HepG2 (cell line): ENCODE data around the gene AURKA. TPM values are rescaled to one million over a fixed set of nuclear protein-coding genes. Genes with fewer than 3 reads are reported as not detected.

Experiments
- BHLHE40 ChIP-seq: IDR thresholded peaks from 2 replicates; pipeline ENCODE4 v1.6.1; 2011; ENCODE audit warnings: low read length, improper control_type of control experiment
- GATAD1 ChIP-seq: IDR thresholded peaks from 2 replicates; pipeline ENCODE4 v1.6.1; 2016; ENCODE audit warnings: missing genetic modification reagents, missing compliant biosample characterization
- HNRNPUL1 ChIP-seq: fragments of 200-400 bp; formaldehyde crosslinking; IDR thresholded peaks from 2 replicates; pipeline ENCODE4 v1.6.1; 2017; ENCODE audit warnings: low read depth, mild to moderate bottlenecking, low read length, moderate library complexity
- NR1H2 ChIP-seq: sonication (generic); formaldehyde crosslinking; IDR thresholded peaks from 2 replicates; pipeline ENCODE4 v1.8.1; 2022; ENCODE audit warnings: low read depth, missing genetic modification reagents, borderline replicate concordance
- TBP ChIP-seq: sonication (generic); formaldehyde crosslinking; IDR thresholded peaks from 2 replicates; pipeline ENCODE4 v1.5.0; 2020; ENCODE audit warnings: missing genetic modification reagents
- YY1 ChIP-seq: IDR thresholded peaks from 2 replicates; pipeline ENCODE4 v1.6.1; 2011; ENCODE audit warnings: low read length, low read depth, moderate library complexity, mild to moderate bottlenecking; ENCODE audit not compliant: insufficient read depth, insufficient replicate concordance
- ZNF589 ChIP-seq: sonication (generic); formaldehyde crosslinking; conservative IDR thresholded peaks from 2 replicates; pipeline ENCODE4 v1.8.0; 2022; ENCODE audit warnings: mild to moderate bottlenecking, moderate library complexity, missing genetic modification reagents
- ZZZ3 ChIP-seq: sonication (generic); formaldehyde crosslinking; IDR thresholded peaks from 2 replicates; pipeline ENCODE4 v1.4.0; 2020; ENCODE audit warnings: missing genetic modification reagents, mild to moderate bottlenecking, borderline replicate concordance
- polyA plus RNA-seq, 8 experiments: library from polyadenylated mRNA; depleted of rRNA in 3 of 8; stranded (reverse) in 7 of 8; unstranded in 1 of 8; fragments of >200 nt; fragmentation: Illumina TruSeq in 4 of 8; extraction: Trizol in 4 of 8; gene quantifications; 2 replicates each; pipeline versions ENCODE4 v1.2.1 to v1.2.3, GENCODE V29; 2011 to 2016; ENCODE audit warnings: low read depth in 4 of 8, missing spikeins in 1 of 8, mixed read lengths in 1 of 8; ENCODE audit not compliant: insufficient read depth in 1 of 8
- total RNA-seq, 5 experiments: library from RNA; depleted of rRNA; stranded (reverse); fragments of >200 nt; fragmentation: Illumina TruSeq; extraction: Trizol; gene quantifications; 2 replicates each; pipeline ENCODE4 v1.2.3, GENCODE V29; 2016; ENCODE audit warnings: low read depth in 1 of 5
- TF ChIP-seq, protein P1 (sequence below): sonication (generic); formaldehyde crosslinking; IDR thresholded peaks from 2 replicates; pipeline ENCODE4 v1.5.0; 2020; ENCODE audit warnings: missing genetic modification reagents
- TF ChIP-seq, protein P2 (sequence below): sonication (generic); formaldehyde crosslinking; conservative IDR thresholded peaks from 2 replicates; pipeline ENCODE4 v1.4.0; 2020; ENCODE audit warnings: mild to moderate bottlenecking, missing genetic modification reagents, moderate library complexity
- TF ChIP-seq, protein P3 (sequence below), 2 experiments: fragments of 450-650 bp in 1 of 2; sonication (generic) in 1 of 2; formaldehyde crosslinking in 1 of 2; IDR thresholded peaks; 2 replicates each; pipeline versions ENCODE4 v1.6.1 to v1.8.0; 2016 to 2022; ENCODE audit warnings: antibody characterized with exemption in 1 of 2, mild to moderate bottlenecking in 1 of 2, missing genetic modification reagents in 1 of 2

The AURKA gene
- total and polyA plus RNA-seq, 2 of the 13 experiments (the other 11 are each of a cell fraction or from before 2014, with no cell fraction given) = 96.4 to 224 TPM

DNA sequence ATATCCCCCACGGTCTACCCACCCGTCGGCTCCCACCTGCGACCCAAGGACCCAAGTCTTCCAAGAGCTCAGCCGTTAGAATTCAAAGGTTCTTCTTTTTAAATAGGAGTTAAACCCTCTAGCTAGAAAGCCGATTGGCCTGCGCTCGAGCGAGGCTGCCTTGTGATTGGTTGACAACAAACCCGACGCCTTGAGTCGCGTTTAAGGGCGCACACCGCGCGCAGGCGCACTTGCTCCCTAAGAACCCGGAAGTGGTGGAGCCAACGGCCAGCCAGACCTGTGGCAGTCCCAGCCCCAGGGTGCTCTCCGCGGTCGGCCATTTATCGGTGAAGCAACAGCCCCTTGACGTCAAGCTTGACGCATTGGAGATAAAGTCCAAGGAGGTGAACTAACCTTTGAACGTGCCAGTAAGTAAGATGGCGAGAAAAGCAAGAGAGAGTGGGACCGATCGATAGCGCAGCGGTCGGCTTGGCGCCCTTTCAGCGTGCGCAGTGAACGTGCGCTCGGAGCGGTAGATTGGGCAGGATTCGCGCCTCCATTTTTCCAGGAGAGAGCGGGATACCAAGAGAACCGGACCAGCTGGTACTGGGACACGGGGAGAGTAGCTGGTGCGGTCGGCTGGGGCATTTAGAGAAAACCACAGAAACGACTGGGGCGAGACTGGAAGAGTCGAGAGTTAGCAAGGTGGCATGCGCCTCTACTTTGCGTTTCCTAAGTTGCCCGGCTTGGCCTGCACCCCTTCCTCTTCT is at the start of gene AURKA, which contains the start of gene CSTF1 (continued):
- TF ChIP-seq NR1H2 (CRISPR knock-in tag) = peak; percentile 81; the same call in 1 of the 2 replicates
- TF ChIP-seq HNRNPUL1 = no peak
- peak; percentile 69 for TF ChIP-seq ZZZ3 (CRISPR knock-in tag)
- TF ChIP-seq, protein P1, sequence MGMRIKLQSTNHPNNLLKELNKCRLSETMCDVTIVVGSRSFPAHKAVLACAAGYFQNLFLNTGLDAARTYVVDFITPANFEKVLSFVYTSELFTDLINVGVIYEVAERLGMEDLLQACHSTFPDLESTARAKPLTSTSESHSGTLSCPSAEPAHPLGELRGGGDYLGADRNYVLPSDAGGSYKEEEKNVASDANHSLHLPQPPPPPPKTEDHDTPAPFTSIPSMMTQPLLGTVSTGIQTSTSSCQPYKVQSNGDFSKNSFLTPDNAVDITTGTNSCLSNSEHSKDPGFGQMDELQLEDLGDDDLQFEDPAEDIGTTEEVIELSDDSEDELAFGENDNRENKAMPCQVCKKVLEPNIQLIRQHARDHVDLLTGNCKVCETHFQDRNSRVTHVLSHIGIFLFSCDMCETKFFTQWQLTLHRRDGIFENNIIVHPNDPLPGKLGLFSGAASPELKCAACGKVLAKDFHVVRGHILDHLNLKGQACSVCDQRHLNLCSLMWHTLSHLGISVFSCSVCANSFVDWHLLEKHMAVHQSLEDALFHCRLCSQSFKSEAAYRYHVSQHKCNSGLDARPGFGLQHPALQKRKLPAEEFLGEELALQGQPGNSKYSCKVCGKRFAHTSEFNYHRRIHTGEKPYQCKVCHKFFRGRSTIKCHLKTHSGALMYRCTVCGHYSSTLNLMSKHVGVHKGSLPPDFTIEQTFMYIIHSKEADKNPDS (CRISPR knock-in tag) = peak; percentile 96
- TF ChIP-seq, protein P2, sequence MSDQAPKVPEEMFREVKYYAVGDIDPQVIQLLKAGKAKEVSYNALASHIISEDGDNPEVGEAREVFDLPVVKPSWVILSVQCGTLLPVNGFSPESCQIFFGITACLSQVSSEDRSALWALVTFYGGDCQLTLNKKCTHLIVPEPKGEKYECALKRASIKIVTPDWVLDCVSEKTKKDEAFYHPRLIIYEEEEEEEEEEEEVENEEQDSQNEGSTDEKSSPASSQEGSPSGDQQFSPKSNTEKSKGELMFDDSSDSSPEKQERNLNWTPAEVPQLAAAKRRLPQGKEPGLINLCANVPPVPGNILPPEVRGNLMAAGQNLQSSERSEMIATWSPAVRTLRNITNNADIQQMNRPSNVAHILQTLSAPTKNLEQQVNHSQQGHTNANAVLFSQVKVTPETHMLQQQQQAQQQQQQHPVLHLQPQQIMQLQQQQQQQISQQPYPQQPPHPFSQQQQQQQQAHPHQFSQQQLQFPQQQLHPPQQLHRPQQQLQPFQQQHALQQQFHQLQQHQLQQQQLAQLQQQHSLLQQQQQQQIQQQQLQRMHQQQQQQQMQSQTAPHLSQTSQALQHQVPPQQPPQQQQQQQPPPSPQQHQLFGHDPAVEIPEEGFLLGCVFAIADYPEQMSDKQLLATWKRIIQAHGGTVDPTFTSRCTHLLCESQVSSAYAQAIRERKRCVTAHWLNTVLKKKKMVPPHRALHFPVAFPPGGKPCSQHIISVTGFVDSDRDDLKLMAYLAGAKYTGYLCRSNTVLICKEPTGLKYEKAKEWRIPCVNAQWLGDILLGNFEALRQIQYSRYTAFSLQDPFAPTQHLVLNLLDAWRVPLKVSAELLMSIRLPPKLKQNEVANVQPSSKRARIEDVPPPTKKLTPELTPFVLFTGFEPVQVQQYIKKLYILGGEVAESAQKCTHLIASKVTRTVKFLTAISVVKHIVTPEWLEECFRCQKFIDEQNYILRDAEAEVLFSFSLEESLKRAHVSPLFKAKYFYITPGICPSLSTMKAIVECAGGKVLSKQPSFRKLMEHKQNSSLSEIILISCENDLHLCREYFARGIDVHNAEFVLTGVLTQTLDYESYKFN (CRISPR knock-in tag) = peak; percentile 93
- peak; percentile 98 for TF ChIP-seq BHLHE40
- TF ChIP-seq ZNF589 = peak; percentile 98
- TF ChIP-seq, protein P3, sequence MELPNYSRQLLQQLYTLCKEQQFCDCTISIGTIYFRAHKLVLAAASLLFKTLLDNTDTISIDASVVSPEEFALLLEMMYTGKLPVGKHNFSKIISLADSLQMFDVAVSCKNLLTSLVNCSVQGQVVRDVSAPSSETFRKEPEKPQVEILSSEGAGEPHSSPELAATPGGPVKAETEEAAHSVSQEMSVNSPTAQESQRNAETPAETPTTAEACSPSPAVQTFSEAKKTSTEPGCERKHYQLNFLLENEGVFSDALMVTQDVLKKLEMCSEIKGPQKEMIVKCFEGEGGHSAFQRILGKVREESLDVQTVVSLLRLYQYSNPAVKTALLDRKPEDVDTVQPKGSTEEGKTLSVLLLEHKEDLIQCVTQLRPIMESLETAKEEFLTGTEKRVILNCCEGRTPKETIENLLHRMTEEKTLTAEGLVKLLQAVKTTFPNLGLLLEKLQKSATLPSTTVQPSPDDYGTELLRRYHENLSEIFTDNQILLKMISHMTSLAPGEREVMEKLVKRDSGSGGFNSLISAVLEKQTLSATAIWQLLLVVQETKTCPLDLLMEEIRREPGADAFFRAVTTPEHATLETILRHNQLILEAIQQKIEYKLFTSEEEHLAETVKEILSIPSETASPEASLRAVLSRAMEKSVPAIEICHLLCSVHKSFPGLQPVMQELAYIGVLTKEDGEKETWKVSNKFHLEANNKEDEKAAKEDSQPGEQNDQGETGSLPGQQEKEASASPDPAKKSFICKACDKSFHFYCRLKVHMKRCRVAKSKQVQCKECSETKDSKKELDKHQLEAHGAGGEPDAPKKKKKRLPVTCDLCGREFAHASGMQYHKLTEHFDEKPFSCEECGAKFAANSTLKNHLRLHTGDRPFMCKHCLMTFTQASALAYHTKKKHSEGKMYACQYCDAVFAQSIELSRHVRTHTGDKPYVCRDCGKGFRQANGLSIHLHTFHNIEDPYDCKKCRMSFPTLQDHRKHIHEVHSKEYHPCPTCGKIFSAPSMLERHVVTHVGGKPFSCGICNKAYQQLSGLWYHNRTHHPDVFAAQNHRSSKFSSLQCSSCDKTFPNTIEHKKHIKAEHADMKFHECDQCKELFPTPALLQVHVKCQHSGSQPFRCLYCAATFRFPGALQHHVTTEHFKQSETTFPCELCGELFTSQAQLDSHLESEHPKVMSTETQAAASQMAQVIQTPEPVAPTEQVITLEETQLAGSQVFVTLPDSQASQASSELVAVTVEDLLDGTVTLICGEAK (IDR thresholded peaks at IDR 0.05) = no peak
- TF ChIP-seq, protein P3 (CRISPR knock-in tag; IDR thresholded peaks at IDR 0.05) = peak; percentile 94
- peak; percentile 78 for TF ChIP-seq TBP (CRISPR knock-in tag)
- peak; percentile 96 for TF ChIP-seq GATAD1 (CRISPR knock-in tag)
- peak; percentile 100 for TF ChIP-seq YY1
